Lower leg skin (tissue), 4 donors: ENCODE results near the gene ZFYVE21. TPM values are rescaled to one million over a fixed set of nuclear protein-coding genes. Genes with fewer than 3 reads are reported as not detected.
"Not testable (repeated sequence)": the region's sequence is repeated elsewhere in the genome, so short reads cannot be mapped to it uniquely, and the experiment has no call there.

Experiments used
- DNase-seq, 2 donors: peaks; one replicate each; pipeline ENCODE4 v3.0.0-alpha.2; 2019; ENCODE audit warnings: low spot score in 2 of 2
- H3K4me3 ChIP-seq: fragments of 200-600 bp; sonication (generic); 2 replicates; pipeline ENCODE4 v1.5.1; 2017; ENCODE audit warnings: mild to moderate bottlenecking, low read depth; ENCODE audit not compliant: poor library complexity, severe bottlenecking
- POLR2A ChIP-seq, 2 donors: fragments of 450-650 bp; IDR thresholded peaks; one replicate each; pipeline ENCODE4 v1.6.1; 2016 to 2017; ENCODE audit warnings: antibody characterized with exemption in 2 of 2, mild to moderate bottlenecking in 1 of 2, moderate library complexity in 1 of 2
- WGBS, 2 donors: methylation state at CpG; one replicate each; pipeline ENCODE4 v1.1.5; 2018; 5-methylcytosine and 5-hydroxymethylcytosine counted together
- intact Hi-C: fragments of 100-400 bp; cut with DNase I; formaldehyde crosslinking; loops from one replicate; pipeline ENCODE4 v1.15.0; 2023; ENCODE audit warnings: low total_unique reads
- total RNA-seq, 4 donors: library from RNA; depleted of rRNA; stranded (reverse); fragments of >200 nt; gene quantifications; one replicate each; pipeline ENCODE4 v1.1.0, GENCODE V29; 2016
- TF ChIP-seq, protein P1 (sequence below), 3 donors: fragments of 450-650 bp; IDR thresholded peaks; one replicate each; pipeline ENCODE4 v1.5.1; 2016; ENCODE audit warnings: antibody characterized with exemption in 3 of 3, mild to moderate bottlenecking in 3 of 3, moderate library complexity in 2 of 3

ZFYVE21 gene
- total RNA-seq, 4 donors from 2014 or later = 133 to 269 (median 154) TPM

DNA sequence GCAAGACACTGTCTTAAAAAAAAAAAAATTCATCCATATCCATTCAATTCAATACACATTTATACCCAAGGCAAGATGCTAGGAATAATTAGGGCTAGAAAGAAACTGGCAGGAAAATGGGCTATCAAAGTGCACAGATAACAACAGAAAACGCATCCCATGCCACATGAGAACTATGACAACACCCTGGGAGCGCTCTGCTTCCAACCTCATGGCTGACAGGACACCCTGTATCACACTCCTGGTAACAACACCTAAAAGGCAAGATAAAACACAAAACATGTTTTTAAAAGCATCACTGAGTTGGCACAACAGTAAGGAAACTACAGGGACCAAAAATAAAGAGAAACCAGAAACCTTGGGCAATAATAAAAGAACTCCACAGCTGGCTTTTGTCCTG lies 54.9 kb downstream of the ZFYVE21 start:
- intact Hi-C loops = no loop called here
- no peak for DNase-seq
- TF ChIP-seq, protein P1, sequence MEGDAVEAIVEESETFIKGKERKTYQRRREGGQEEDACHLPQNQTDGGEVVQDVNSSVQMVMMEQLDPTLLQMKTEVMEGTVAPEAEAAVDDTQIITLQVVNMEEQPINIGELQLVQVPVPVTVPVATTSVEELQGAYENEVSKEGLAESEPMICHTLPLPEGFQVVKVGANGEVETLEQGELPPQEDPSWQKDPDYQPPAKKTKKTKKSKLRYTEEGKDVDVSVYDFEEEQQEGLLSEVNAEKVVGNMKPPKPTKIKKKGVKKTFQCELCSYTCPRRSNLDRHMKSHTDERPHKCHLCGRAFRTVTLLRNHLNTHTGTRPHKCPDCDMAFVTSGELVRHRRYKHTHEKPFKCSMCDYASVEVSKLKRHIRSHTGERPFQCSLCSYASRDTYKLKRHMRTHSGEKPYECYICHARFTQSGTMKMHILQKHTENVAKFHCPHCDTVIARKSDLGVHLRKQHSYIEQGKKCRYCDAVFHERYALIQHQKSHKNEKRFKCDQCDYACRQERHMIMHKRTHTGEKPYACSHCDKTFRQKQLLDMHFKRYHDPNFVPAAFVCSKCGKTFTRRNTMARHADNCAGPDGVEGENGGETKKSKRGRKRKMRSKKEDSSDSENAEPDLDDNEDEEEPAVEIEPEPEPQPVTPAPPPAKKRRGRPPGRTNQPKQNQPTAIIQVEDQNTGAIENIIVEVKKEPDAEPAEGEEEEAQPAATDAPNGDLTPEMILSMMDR (IDR thresholded peaks at IDR 0.05) = no peak
- TF ChIP-seq POLR2A (IDR thresholded peaks at IDR 0.05) = no peak
- WGBS, 2 donors = 94 to 97% methylated on average over 2 of the region's 2 CpGs
- no peak overlapping the region for H3K4me3 ChIP-seq

DNA sequence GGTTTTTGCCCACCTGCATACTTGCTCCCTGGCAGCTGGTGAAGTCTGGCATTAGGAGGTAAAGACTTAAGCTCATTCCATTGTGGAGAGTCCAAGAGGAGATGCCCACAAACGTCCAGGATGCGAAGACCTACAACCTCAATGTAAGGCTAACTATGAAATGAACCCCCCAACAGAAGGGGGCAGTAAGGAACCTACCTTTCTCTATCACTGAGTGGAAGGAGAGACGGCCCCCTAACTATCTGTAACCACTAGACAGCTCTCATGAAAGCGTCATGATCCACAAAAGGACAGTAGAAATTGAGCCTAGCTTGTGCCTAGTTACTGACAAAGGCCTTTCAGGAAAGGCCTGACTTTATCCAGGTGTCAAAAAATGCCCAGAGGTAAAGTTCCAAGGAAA lies 55.3 kb downstream of the ZFYVE21 start:
- intact Hi-C loops = no loop called here
- TF ChIP-seq, protein P1 (IDR thresholded peaks at IDR 0.05) = no peak
- TF ChIP-seq POLR2A (IDR thresholded peaks at IDR 0.05) = no peak
- WGBS, 2 donors = 84% methylated on average over 4 of the region's 4 CpGs
- no peak for DNase-seq
- H3K4me3 ChIP-seq = no peak overlapping the region

DNA sequence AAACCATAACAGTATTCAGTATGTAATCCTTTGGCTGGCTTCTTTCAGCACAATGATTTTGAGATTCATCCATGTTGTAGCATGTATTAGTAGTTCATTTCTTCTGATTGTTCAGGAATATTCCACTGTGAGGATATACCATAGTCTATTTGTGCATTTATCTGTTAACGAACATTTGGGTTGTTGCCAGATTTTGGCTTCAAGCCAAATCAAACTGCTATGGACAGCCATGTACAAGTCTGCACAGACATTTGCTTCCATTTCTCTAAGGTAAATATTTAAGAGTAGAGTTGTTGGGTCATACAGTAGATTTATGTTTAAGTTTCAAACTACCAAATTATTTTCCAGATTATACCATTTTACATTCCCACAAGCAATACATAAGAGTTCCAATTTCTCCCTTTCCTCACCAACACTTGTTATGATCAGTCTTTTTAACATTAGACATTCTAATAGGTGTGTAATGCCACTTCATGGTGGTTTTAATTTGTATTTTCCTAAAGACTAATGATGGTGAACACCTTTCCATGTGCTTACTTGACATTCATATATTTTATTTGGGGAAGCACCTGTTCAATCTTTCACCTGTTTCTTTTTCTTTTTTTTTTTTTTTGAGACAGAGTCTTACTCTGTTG lies 56.6 kb downstream of the ZFYVE21 start:
- intact Hi-C loops = no loop called here
- no peak overlapping the region for H3K4me3 ChIP-seq
- WGBS, 2 donors = 69 to 81% methylated on average over 1 of the region's 1 CpG
- no peak for DNase-seq
- no peak for TF ChIP-seq POLR2A (IDR thresholded peaks at IDR 0.05)
- TF ChIP-seq, protein P1 (IDR thresholded peaks at IDR 0.05) = no peak

DNA sequence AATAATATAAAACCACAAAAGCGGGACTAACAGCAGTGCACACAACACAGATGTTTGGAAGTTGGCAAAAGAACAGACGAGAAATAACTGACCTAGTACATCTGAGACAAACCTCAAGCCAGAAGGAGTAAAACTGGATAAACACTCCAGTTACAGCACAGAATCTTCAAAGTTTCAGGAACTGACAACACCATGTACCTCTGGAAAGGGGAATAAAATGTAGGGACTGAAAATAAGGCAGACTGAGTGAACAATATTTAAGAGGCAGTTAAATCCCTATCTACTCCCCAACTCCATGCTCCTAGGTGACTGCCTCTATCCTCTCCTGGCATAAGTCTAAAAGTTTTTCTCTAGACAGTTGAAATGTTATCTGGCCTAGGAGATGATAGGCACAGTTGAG lies 57.9 kb downstream of the ZFYVE21 start:
- H3K4me3 ChIP-seq = no peak overlapping the region
- TF ChIP-seq, protein P1 (IDR thresholded peaks at IDR 0.05) = no peak
- TF ChIP-seq POLR2A (IDR thresholded peaks at IDR 0.05) = no peak
- 86 to 90% methylated on average over 2 of the region's 2 CpGs for WGBS, 2 donors
- intact Hi-C loops = no loop called here
- DNase-seq = no peak

DNA sequence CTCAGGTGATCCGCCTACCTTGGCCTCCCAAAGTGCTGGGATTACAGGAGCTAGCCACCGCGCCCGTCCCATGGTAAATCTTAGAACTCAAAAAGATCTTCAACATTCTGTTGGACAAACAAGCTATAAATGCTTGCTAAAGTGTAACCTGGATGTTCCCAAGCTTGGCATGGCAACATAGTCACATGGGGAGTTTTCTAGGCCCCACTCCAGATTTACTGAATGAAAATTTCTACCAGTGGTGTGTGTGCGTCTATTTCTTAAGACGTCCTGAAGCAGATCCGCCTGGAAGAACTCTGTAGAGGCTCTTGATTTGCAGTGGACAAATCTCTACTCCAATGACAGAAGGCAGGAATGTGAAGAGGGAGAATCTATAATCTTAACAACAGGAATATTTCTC lies 59.9 kb downstream of the ZFYVE21 start:
- no peak overlapping the region for H3K4me3 ChIP-seq
- intact Hi-C loops = no loop called here
- TF ChIP-seq POLR2A (IDR thresholded peaks at IDR 0.05) = no peak
- TF ChIP-seq, protein P1 (IDR thresholded peaks at IDR 0.05) = no peak
- 91 to 93% methylated on average over 7 of the region's 7 CpGs for WGBS, 2 donors
- no peak for DNase-seq

DNA sequence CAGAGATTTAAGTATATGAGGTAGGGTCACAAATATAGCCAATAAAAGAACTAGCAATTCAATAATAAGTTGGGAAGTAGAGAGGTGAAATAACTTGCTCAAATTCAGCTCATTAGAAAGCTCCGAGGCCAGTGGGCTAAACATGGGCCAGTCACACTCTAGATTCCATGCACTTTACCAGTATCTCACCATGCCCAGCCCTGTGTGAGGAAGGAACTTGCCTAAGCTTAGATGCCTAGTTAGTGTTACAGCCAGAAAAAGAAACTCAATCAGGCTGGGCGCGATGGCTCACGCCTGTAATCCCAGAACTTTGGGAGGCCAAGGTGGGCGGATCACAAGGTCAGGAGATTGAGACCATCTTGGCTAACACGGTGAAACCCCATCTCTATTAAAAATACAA lies 60.7 kb downstream of the ZFYVE21 start:
- H3K4me3 ChIP-seq, intact Hi-C loops, DNase-seq: not testable (repeated sequence)
- 94 to 98% methylated on average over 6 of the region's 6 CpGs for WGBS, 2 donors
